HepG2 (cell line): ENCODE results near the gene THRB. TPM values are rescaled to one million over a fixed set of nuclear protein-coding genes. Genes with fewer than 3 reads are reported as not detected.
A peak's percentile ranks its signal among the peaks of the same experiment; 100 is the strongest.

ENCODE experiments used
- BCL6 ChIP-seq: IDR thresholded peaks from 2 replicates; pipeline ENCODE4 v1.6.1; 2016; ENCODE audit warnings: missing genetic modification reagents, missing compliant biosample characterization
- CEBPB ChIP-seq: IDR thresholded peaks from 2 replicates; pipeline ENCODE4 v1.6.1; 2011; ENCODE audit warnings: low read depth, low read length, improper control_type of control experiment, borderline replicate concordance
- DNMT3B ChIP-seq: conservative IDR thresholded peaks from 2 replicates; pipeline ENCODE4 v1.6.1; 2016; ENCODE audit warnings: missing biosample characterization, control low read depth
- HDAC2 ChIP-seq: sonication (generic); formaldehyde crosslinking; IDR thresholded peaks from 2 replicates; pipeline ENCODE4 v1.4.0; 2020; ENCODE audit warnings: missing genetic modification reagents
- LCORL ChIP-seq, 2 experiments: fragments of 450-650 bp in 1 of 2; sonication (generic) in 1 of 2; formaldehyde crosslinking in 1 of 2; IDR thresholded peaks; 2 replicates each; pipeline versions ENCODE4 v1.5.0 to v1.6.1; 2017 to 2020; ENCODE audit warnings: antibody characterized with exemption in 1 of 2, missing genetic modification reagents in 1 of 2
- MED1 ChIP-seq: sonication (generic); formaldehyde crosslinking; IDR thresholded peaks from 2 replicates; pipeline ENCODE4 v1.4.0; 2020; ENCODE audit warnings: missing genetic modification reagents
- MYNN ChIP-seq: sonication (generic); formaldehyde crosslinking; IDR thresholded peaks from 2 replicates; pipeline ENCODE4 v1.4.0; 2020; ENCODE audit warnings: mild to moderate bottlenecking, low read depth, missing genetic modification reagents
- NR2F1 ChIP-seq, 2 experiments: fragments of 450-650 bp in 1 of 2; formaldehyde crosslinking in 1 of 2; IDR thresholded peaks; 2 replicates each; pipeline versions ENCODE4 v1.5.0 to v1.6.1; 2016 to 2020; ENCODE audit warnings: mild to moderate bottlenecking in 1 of 2, missing compliant biosample characterization in 1 of 2, missing genetic modification reagents in 1 of 2, moderate library complexity in 1 of 2
- NR2F6 ChIP-seq, 2 experiments: IDR thresholded peaks; 2 replicates each; pipeline ENCODE4 v1.6.1; 2016; ENCODE audit warnings: antibody characterized with exemption in 1 of 2, mild to moderate bottlenecking in 1 of 2
- PPARG ChIP-seq: conservative IDR thresholded peaks from 2 replicates; pipeline ENCODE4 v1.6.1; 2016; ENCODE audit warnings: missing biosample characterization, missing genetic modification reagents
- PRPF4 ChIP-seq: fragments of 200-400 bp; formaldehyde crosslinking; IDR thresholded peaks from 2 replicates; pipeline ENCODE4 v1.6.1; 2016; ENCODE audit warnings: low read length, low read depth; ENCODE audit not compliant: poor library complexity, severe bottlenecking
- SAP130 ChIP-seq: IDR thresholded peaks from 2 replicates; pipeline ENCODE4 v1.6.1; 2016; ENCODE audit warnings: low read depth
- ZKSCAN5 ChIP-seq: sonication (generic); formaldehyde crosslinking; IDR thresholded peaks from 2 replicates; pipeline ENCODE4 v1.5.1; 2020; ENCODE audit warnings: mild to moderate bottlenecking, missing genetic modification reagents
- ZNF644 ChIP-seq: IDR thresholded peaks from 2 replicates; pipeline ENCODE4 v1.6.1; 2016; ENCODE audit warnings: low read depth
- ZNF670 ChIP-seq: sonication (generic); formaldehyde crosslinking; IDR thresholded peaks from 2 replicates; pipeline ENCODE4 v1.8.0; 2022; ENCODE audit warnings: mild to moderate bottlenecking, missing genetic modification reagents, borderline replicate concordance
- ZNF782 ChIP-seq: sonication (generic); formaldehyde crosslinking; IDR thresholded peaks from 2 replicates; pipeline ENCODE4 v1.4.0; 2020; ENCODE audit warnings: missing genetic modification reagents, mild to moderate bottlenecking, borderline replicate concordance
- polyA plus RNA-seq, 8 experiments: library from polyadenylated mRNA; depleted of rRNA in 3 of 8; stranded (reverse) in 7 of 8; unstranded in 1 of 8; fragments of >200 nt; fragmentation: Illumina TruSeq in 4 of 8; extraction: Trizol in 4 of 8; gene quantifications; 2 replicates each; pipeline versions ENCODE4 v1.2.1 to v1.2.3, GENCODE V29; 2011 to 2016; ENCODE audit warnings: low read depth in 4 of 8, missing spikeins in 1 of 8, mixed read lengths in 1 of 8; ENCODE audit not compliant: insufficient read depth in 1 of 8
- total RNA-seq, 5 experiments: library from RNA; depleted of rRNA; stranded (reverse); fragments of >200 nt; fragmentation: Illumina TruSeq; extraction: Trizol; gene quantifications; 2 replicates each; pipeline ENCODE4 v1.2.3, GENCODE V29; 2016; ENCODE audit warnings: low read depth in 1 of 5
- TF ChIP-seq, protein P1 (sequence below): sonication (generic); formaldehyde crosslinking; IDR thresholded peaks from 2 replicates; pipeline ENCODE4 v1.5.1; 2020; ENCODE audit warnings: mild to moderate bottlenecking, missing genetic modification reagents, moderate library complexity
- TF ChIP-seq, protein P2 (sequence below): sonication (generic); formaldehyde crosslinking; IDR thresholded peaks from 2 replicates; pipeline ENCODE4 v1.8.1; 2023; ENCODE audit warnings: mild to moderate bottlenecking, moderate library complexity, missing genetic modification reagents
- TF ChIP-seq, protein P3 (sequence below): sonication (generic); formaldehyde crosslinking; IDR thresholded peaks from 2 replicates; pipeline ENCODE4 v1.4.0; 2020; ENCODE audit warnings: low read depth, mild to moderate bottlenecking, missing genetic modification reagents

Gene THRB
- total and polyA plus RNA-seq, 2 of the 13 experiments (the other 11 are each of a cell fraction or from before 2014, with no cell fraction given), result 4.7 to 22.7 TPM

DNA sequence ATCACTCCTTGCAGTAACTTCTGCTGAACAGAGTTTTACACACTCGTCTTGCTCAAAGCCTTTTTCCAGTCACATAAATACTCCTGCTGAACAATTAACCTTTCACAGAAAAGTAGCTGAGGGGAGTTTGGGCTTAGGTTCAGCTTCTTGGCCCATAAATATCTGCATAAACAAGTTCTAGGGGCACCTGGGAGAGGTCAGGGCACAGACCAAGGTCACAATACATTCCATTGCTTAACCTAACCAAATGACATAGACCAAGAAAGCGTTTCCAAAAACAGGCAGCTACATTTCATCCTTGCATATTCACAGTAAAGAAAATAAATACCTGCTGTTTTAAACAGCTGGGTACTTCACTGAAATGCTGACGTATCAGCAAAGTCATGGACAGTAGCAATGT lies 101.3 kb downstream of the THRB start (continued):
- TF ChIP-seq NR2F1 (CRISPR knock-in tag; IDR thresholded peaks at IDR 0.05) (0 out of 4 replicates have a peak, but pooled peaks of 1 of the 2 experiments have one; percentile 16), NR2F6 (IDR thresholded peaks at IDR 0.05) (peak; percentile 62), NR2F6 (CRISPR knock-in tag; IDR thresholded peaks at IDR 0.05) (peak; percentile 83), PPARG (CRISPR knock-in tag) (0 out of 2 replicates have a peak, but pooled peaks have one; percentile 22), SAP130 (peak; percentile 22; the same call in 1 of the 2 replicates), ZNF782 (no peak), ZNF644 (CRISPR knock-in tag) (peak; percentile 52; the same call in 1 of the 2 replicates), PRPF4 (no peak), HDAC2 (CRISPR knock-in tag) (peak; percentile 68; the same call in 1 of the 2 replicates), ZNF670 (CRISPR knock-in tag) (no peak), LCORL (IDR thresholded peaks at IDR 0.05) (no peak), LCORL (CRISPR knock-in tag; IDR thresholded peaks at IDR 0.05) (peak; percentile 30; the same call in 1 of the 2 replicates), DNMT3B (no peak), MED1 (CRISPR knock-in tag) (peak; percentile 52; the same call in 1 of the 2 replicates), BCL6 (CRISPR knock-in tag) (0 out of 2 replicates have a peak, but pooled peaks have one; percentile 32), ZKSCAN5 (CRISPR knock-in tag) (no peak), MYNN (no peak), CEBPB (peak; percentile 46; the same call in 1 of the 2 replicates)
- TF ChIP-seq, protein P1, sequence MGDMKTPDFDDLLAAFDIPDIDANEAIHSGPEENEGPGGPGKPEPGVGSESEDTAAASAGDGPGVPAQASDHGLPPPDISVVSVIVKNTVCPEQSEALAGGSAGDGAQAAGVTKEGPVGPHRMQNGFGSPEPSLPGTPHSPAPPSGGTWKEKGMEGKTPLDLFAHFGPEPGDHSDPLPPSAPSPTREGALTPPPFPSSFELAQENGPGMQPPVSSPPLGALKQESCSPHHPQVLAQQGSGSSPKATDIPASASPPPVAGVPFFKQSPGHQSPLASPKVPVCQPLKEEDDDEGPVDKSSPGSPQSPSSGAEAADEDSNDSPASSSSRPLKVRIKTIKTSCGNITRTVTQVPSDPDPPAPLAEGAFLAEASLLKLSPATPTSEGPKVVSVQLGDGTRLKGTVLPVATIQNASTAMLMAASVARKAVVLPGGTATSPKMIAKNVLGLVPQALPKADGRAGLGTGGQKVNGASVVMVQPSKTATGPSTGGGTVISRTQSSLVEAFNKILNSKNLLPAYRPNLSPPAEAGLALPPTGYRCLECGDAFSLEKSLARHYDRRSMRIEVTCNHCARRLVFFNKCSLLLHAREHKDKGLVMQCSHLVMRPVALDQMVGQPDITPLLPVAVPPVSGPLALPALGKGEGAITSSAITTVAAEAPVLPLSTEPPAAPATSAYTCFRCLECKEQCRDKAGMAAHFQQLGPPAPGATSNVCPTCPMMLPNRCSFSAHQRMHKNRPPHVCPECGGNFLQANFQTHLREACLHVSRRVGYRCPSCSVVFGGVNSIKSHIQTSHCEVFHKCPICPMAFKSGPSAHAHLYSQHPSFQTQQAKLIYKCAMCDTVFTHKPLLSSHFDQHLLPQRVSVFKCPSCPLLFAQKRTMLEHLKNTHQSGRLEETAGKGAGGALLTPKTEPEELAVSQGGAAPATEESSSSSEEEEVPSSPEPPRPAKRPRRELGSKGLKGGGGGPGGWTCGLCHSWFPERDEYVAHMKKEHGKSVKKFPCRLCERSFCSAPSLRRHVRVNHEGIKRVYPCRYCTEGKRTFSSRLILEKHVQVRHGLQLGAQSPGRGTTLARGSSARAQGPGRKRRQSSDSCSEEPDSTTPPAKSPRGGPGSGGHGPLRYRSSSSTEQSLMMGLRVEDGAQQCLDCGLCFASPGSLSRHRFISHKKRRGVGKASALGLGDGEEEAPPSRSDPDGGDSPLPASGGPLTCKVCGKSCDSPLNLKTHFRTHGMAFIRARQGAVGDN (CRISPR knock-in tag), result no peak
- TF ChIP-seq, protein P2, sequence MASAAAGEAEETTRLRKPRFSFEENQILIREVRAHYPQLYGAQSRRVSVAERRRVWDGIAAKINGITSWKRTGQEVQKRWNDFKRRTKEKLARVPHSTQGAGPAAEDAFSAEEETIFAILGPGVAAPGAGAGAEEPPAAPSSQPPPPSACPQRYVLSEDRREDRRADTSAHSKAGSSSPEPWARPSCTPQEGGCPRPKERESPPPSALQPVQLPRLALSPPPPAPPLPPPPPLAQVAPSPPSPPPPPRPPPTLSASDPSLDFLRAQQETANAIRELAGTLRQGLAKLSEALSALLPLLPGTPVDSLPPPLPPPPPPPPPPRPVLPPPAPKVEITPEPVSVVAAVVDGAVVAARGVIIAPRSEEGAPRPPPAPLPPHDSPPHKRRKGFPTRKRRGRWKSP (CRISPR knock-in tag), result no peak
- TF ChIP-seq, protein P3, sequence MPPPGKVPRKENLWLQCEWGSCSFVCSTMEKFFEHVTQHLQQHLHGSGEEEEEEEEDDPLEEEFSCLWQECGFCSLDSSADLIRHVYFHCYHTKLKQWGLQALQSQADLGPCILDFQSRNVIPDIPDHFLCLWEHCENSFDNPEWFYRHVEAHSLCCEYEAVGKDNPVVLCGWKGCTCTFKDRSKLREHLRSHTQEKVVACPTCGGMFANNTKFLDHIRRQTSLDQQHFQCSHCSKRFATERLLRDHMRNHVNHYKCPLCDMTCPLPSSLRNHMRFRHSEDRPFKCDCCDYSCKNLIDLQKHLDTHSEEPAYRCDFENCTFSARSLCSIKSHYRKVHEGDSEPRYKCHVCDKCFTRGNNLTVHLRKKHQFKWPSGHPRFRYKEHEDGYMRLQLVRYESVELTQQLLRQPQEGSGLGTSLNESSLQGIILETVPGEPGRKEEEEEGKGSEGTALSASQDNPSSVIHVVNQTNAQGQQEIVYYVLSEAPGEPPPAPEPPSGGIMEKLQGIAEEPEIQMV, result no peak
